C4-2B (cell line): ENCODE results near the gene TREM2.

Source experiments
- CTCF ChIP-seq: fragments of 450-650 bp; conservative IDR thresholded peaks from 2 replicates; pipeline ENCODE4 v1.5.1; 2017; ENCODE audit warnings: mild to moderate bottlenecking
- ZFX ChIP-seq: fragments of 450-650 bp; IDR thresholded peaks from 2 replicates; pipeline ENCODE4 v1.6.1; 2017

GRCh38 chr6:41163419-41163717, 452 bp upstream of the TREM2 start:
- TF ChIP-seq CTCF (no peak), ZFX (no peak)
